Peyer's patch (tissue), 4 donors: ENCODE measurements around the gene DOC2A. TPM values are rescaled to one million over a fixed set of nuclear protein-coding genes. Genes with fewer than 3 reads are reported as not detected.
"Not testable (repeated sequence)": the region's sequence is repeated elsewhere in the genome, so short reads cannot be mapped to it uniquely, and the experiment has no call there.

Source experiments
- DNase-seq, 3 donors: peaks; one replicate each; pipeline ENCODE4 v3.0.0-alpha.2; 2017 to 2019
- H3K27ac ChIP-seq, 4 donors: fragments of 200-600 bp; sonication (generic); one replicate each; pipeline ENCODE4 v1.5.1; 2016 to 2019
- H3K27me3 ChIP-seq, 2 donors: fragments of 200-600 bp; sonication (generic); one replicate each; pipeline ENCODE4 v1.5.1; 2019
- H3K36me3 ChIP-seq, 3 donors: fragments of 200-600 bp; sonication (generic); one replicate each; pipeline ENCODE4 v1.5.1; 2016 to 2019
- H3K4me1 ChIP-seq, 4 donors: fragments of 200-600 bp; sonication (generic); one replicate each; pipeline ENCODE4 v1.5.1; 2016 to 2019
- H3K4me3 ChIP-seq, 4 donors: fragments of 200-600 bp; sonication (generic); 1 replicate in 3 of 4; 2 replicates in 1 of 4; pipeline ENCODE4 v1.5.1; 2016 to 2019; ENCODE audit warnings: mild to moderate bottlenecking in 1 of 4
- H3K9me3 ChIP-seq, 4 donors: fragments of 200-600 bp; sonication (generic); one replicate each; pipeline ENCODE4 v1.5.1; 2016 to 2019; ENCODE audit warnings: mild to moderate bottlenecking in 1 of 4
- POLR2A ChIP-seq, 2 donors: fragments of 450-650 bp; IDR thresholded peaks; one replicate each; pipeline ENCODE4 v1.5.1; 2017; ENCODE audit warnings: antibody characterized with exemption in 2 of 2, mild to moderate bottlenecking in 2 of 2, moderate library complexity in 2 of 2
- total RNA-seq, 4 donors: library from RNA; depleted of rRNA; stranded (reverse); fragments of >200 nt; gene quantifications; one replicate each; pipeline ENCODE4 v1.1.0, GENCODE V29; 2016
- TF ChIP-seq, protein P1 (sequence below), 6 experiments: fragments of 450-650 bp in 4 of 6; fragments of 200-600 bp in 2 of 6; sonication (generic) in 1 of 6; IDR thresholded peaks; one replicate each; pipeline ENCODE4 v1.5.1; 2017 to 2019; ENCODE audit warnings: antibody characterized with exemption in 6 of 6, mild to moderate bottlenecking in 3 of 6, moderate library complexity in 1 of 6

Gene DOC2A
- total RNA-seq, 4 donors from 2014 or later = 2.5 to 4.9 (median 2.9) TPM; not detected in 1

DNA sequence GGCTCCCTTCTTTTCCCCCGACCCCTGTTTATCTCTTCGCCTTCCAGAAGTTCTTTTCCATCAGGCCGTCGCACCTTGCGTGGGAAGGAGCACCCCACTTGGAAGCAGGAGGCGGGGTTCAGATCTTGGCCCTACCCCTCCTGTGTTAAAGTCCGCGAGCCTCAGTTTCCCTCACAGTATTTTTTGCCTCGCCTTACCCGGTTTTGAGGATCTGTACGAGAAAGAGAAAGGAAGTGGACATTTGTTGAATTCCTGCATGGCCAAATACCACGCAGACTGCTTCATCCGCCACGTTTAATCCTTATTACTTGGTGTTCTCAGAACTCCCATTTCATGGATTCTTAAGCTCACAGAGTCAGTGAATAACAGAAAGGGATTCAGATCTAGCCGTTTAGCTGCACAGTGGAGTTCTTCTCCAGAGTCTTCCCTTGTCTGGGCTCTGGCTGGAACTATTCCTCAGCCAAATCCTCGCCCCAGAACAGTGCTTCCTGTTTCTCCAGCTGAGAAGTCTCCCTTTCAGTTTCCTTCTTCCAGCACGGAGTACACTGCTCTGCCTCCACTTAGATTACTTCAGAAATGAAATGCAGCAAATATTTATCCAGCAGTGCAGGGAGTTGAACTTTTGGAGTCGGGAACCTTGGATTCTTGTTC is 48.4 kb downstream of the DOC2A start:
- peak in 1 of 3 donors; percentile 35 for DNase-seq
- Histone ChIP-seq H3K27me3 (no peaks in the 10 kb centered on the region), H3K9me3 (no peaks in the 10 kb centered on the region), H3K4me3 (peak overlapping the region; percentile 69 to 86 (median 78)), H3K4me1 (peaks cover 0 to 27% (median 5%) of the 10 kb centered on the region in 4 donors), H3K27ac (peak overlapping the region; percentile 93 to 99 (median 97)), H3K36me3 (peaks cover 0 to 16% (median 0%) of the 10 kb centered on the region in 3 donors)
- TF ChIP-seq, protein P1, sequence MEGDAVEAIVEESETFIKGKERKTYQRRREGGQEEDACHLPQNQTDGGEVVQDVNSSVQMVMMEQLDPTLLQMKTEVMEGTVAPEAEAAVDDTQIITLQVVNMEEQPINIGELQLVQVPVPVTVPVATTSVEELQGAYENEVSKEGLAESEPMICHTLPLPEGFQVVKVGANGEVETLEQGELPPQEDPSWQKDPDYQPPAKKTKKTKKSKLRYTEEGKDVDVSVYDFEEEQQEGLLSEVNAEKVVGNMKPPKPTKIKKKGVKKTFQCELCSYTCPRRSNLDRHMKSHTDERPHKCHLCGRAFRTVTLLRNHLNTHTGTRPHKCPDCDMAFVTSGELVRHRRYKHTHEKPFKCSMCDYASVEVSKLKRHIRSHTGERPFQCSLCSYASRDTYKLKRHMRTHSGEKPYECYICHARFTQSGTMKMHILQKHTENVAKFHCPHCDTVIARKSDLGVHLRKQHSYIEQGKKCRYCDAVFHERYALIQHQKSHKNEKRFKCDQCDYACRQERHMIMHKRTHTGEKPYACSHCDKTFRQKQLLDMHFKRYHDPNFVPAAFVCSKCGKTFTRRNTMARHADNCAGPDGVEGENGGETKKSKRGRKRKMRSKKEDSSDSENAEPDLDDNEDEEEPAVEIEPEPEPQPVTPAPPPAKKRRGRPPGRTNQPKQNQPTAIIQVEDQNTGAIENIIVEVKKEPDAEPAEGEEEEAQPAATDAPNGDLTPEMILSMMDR (IDR thresholded peaks at IDR 0.05) = no peak
- no peak for TF ChIP-seq POLR2A (IDR thresholded peaks at IDR 0.05)

GRCh38 chr16:29961479-29962343 is 49.1 kb downstream of the DOC2A start, which contains the start of gene TMEM219:
Gene TMEM219, plus strand, starts transcription at chr16:29962079. Its CDS starts 1,065 bp downstream, at chr16:29963144.
- Histone ChIP-seq H3K36me3 (peaks cover 0 to 12% (median 0%) of the 10 kb centered on the region in 3 donors), H3K4me3 (peak within 1 kb of the TSS; percentile 69 to 86 (median 78)), H3K9me3 (no peaks in the 10 kb centered on the region), H3K27me3 (no peaks in the 10 kb centered on the region), H3K27ac (peak within 1 kb of the TSS; percentile 93 to 99 (median 97)), H3K4me1 (peaks cover 0 to 27% (median 5%) of the 10 kb centered on the region in 4 donors)
- DNase-seq = peak; percentile 91 to 96 (median 95)
- peak; percentile 55 to 56 for TF ChIP-seq POLR2A (IDR thresholded peaks at IDR 0.05)
- TF ChIP-seq, protein P1 (IDR thresholded peaks at IDR 0.05) = peak; percentile 43 to 90 (median 83)

GRCh38 chr16:29961127-29961478 is 49.7 kb downstream of the DOC2A start:
- Histone ChIP-seq H3K4me3 (peak overlapping the region; percentile 69 to 86 (median 78)), H3K27ac (peak overlapping the region; percentile 93 to 99 (median 97)), H3K27me3 (no peaks in the 10 kb centered on the region), H3K9me3 (no peaks in the 10 kb centered on the region), H3K36me3 (peaks cover 0 to 7% (median 0%) of the 10 kb centered on the region in 3 donors), H3K4me1 (peaks cover 0 to 27% (median 5%) of the 10 kb centered on the region in 4 donors)
- DNase-seq = no peak
- TF ChIP-seq, protein P1 (IDR thresholded peaks at IDR 0.05) = no peak
- TF ChIP-seq POLR2A (IDR thresholded peaks at IDR 0.05) = no peak

- H3K4me1 ChIP-seq = peaks cover 0 to 16% (median 5%) of the 10 kb centered on the region in 4 donors
- not testable (repeated sequence) for H3K27me3 ChIP-seq, H3K4me3 ChIP-seq, H3K27ac ChIP-seq, H3K36me3 ChIP-seq, DNase-seq, H3K9me3 ChIP-seq
Measured at GRCh38 chr16:29959821-29960220, 51.0 kb downstream of the DOC2A start.

DNA sequence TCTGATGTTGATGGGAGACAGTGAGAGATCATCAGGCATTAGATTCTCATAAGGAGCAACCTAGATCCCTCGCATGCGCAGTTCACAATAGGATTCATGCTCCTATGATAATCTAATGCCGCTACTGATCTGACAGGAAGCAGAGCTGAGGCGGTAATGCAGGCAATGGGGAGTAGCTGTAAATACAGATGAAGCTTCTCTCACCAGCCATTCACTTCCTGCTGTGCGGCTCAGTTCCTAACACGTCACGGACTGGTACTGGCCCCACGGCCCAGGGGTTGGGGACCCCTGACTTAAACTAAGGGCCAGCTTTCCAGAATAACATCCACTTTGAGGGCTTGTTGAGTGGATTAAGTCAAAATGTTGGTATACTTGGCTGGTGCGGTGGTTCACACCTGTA is 51.5 kb downstream of the DOC2A start:
- Histone ChIP-seq H3K27me3 (no peaks in the 10 kb centered on the region), H3K4me3 (no peak overlapping the region), H3K27ac (no peak overlapping the region), H3K4me1 (peaks cover 0 to 13% (median 5%) of the 10 kb centered on the region in 4 donors), H3K9me3 (no peaks in the 10 kb centered on the region), H3K36me3 (no peaks in the 10 kb centered on the region)
- no peak for DNase-seq
- TF ChIP-seq, protein P1 (IDR thresholded peaks at IDR 0.05) = no peak
- no peak for TF ChIP-seq POLR2A (IDR thresholded peaks at IDR 0.05)

GRCh38 chr16:29958756-29959155 is 52.1 kb downstream of the DOC2A start:
- no peak for DNase-seq

More at GRCh38 chr16:29958756-29959155, 52.1 kb downstream of the DOC2A start:
- Histone ChIP-seq H3K27me3 (no peaks in the 10 kb centered on the region), H3K36me3 (no peaks in the 10 kb centered on the region), H3K9me3 (no peaks in the 10 kb centered on the region), H3K4me3 (no peak overlapping the region), H3K27ac (no peak overlapping the region), H3K4me1 (peaks cover 0 to 7% (median 5%) of the 10 kb centered on the region in 4 donors)
- TF ChIP-seq, protein P1 (IDR thresholded peaks at IDR 0.05) = no peak
- no peak for TF ChIP-seq POLR2A (IDR thresholded peaks at IDR 0.05)
